ENCODE measurements around the gene MBTD1. TPM values are rescaled to one million over a fixed set of nuclear protein-coding genes. Genes with fewer than 3 reads are reported as not detected.

MBTD1 gene
- total and polyA plus RNA-seq, 9 of the 15 experiments (the other 6 are each of a cell fraction or from before 2014, with no cell fraction given), result 2.1 to 26.3 (median 13.3) TPM

DNA sequence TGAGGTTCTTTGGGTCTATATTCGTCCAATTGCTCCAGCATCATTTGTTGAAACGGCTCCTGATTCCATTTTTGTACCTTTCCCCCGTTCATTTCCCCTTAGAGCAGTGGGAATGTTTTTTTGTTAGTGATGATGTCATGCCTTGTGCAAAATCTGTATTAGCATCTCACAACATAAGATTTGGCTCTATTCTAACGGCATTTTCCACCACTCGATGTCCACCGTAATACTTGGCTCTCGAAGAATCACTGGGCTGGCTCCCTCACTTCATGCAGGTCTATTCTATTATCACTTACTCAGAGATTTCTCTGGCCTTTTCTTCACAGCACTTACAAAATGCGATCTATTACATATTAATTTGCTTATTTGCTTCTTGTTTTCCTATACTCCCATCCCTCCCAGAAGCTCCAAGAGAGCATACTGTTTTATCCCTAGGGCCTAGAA lies 107.1 kb downstream of the MBTD1 start:
- Histone ChIP-seq H3K36me3 (ENCODE audit: control insufficient read depth, insufficient read depth, low read length) (peaks cover 30% of the 10 kb centered on the region), H3K4me2 (ENCODE audit: insufficient read depth, low read length) (peak overlapping the region; percentile 80), H3K79me2 (ENCODE audit: control insufficient read depth, insufficient read depth, low read length) (peaks cover 45% of the 10 kb centered on the region), H3K9me3 (replicated peaks; ENCODE audit: control insufficient read depth, insufficient read depth, low read depth, low read length) (no peaks in the 10 kb centered on the region), H3K27ac (ENCODE audit: extremely low read depth, low read depth, low read length) (peak overlapping the region; percentile 84), H3K27me3 (ENCODE audit: control insufficient read depth in 2 of 2, insufficient read depth in 2 of 2, low read length in 2 of 2) (no peaks in the 10 kb centered on the region), H4K20me1 (replicated peaks; ENCODE audit: control insufficient read depth, insufficient read depth, low read length) (no peaks in the 10 kb centered on the region), H3K4me3 (peak overlapping the region; percentile 32), H3K4me1 (replicated peaks in 1 of 2; ENCODE audit: control insufficient read depth in 2 of 2, insufficient read depth in 2 of 2, low read length in 2 of 2) (peaks cover 5 to 15% of the 10 kb centered on the region in 2 experiments; a peak in 4 of 5 replicates), H3K9ac (ENCODE audit: insufficient read depth in 1 of 2, low read depth in 2 of 2, low read length in 2 of 2) (peak overlapping the region; percentile 46 to 76), H3K9me1 (ENCODE audit: control insufficient read depth, insufficient read depth, low read length) (no peaks in the 10 kb centered on the region), H2AFZ (ENCODE audit: low read depth, low read length) (peak overlapping the region; percentile 99)
- ATAC-seq (peak; percentile 3), FAIRE-seq (no peak), DNase-seq (ENCODE audit: extremely low read depth in 1 of 4, low spot score in 3 of 4) (no peak)
- in situ Hi-C loops (cut with MboI) (loop anchor here (10.0 kb wide), 1 partner anchor 288 kb away; the partner anchor contains the start of gene TOB1), intact Hi-C loops (cut with micrococcal nuclease) (loop anchor here (1.0 to 5.0 kb wide), 4 partner anchors 31 to 300 kb away; no protein-coding TSS in a partner anchor)
- CTCF ChIA-PET (ENCODE audit: low intra/inter-chr PET ratio), result interaction anchor here (0.7 to 2.4 kb wide), 5 partner anchors 14 to 152 kb away, joined by 3 to 31 read pairs (median 7); partner anchors contain the start of gene NME2
- BruUV-seq (replicated peaks), result TSS peak; percentile 70
- POLR2A ChIA-PET, result interaction anchor here (0.7 to 3.1 kb wide), 17 partner anchors 10 to 350 kb away, joined by 3 to 23 read pairs (median 5); partner anchors contain the start of gene SPAG9
- WGBS (ENCODE audit: insufficient coverage, low coverage, missing lambda C conversion rate), result 8% methylated on average over 8 of the region's 8 CpGs
- TF ChIP-seq NCOA2 (IDR thresholded peaks at IDR 0.05; ENCODE audit: partially characterized antibody in 2 of 2) (no peak), ARNT (IDR thresholded peaks at IDR 0.05) (peak in 1 of 2 experiments; percentile 1; a peak in 1 of 4 replicates), CREM (IDR thresholded peaks at IDR 0.05; ENCODE audit: low read depth) (0 out of 2 replicates have a peak, but pooled peaks have one; percentile 12), ZNF589 (CRISPR knock-in tag; IDR thresholded peaks at IDR 0.05; ENCODE audit: low read depth) (peak; percentile 67; the same call in 1 of the 2 replicates), GABPA (tag; conservative IDR thresholded peaks at IDR 0.05; ENCODE audit: low read depth) (peak; percentile 72; the same call in 1 of the 2 replicates), PPARD (CRISPR knock-in tag; IDR thresholded peaks at IDR 0.05) (no peak), ATF7 (IDR thresholded peaks at IDR 0.05) (peak; percentile 88; the same call in 1 of the 2 replicates), TCF7L2 (IDR thresholded peaks at IDR 0.05; ENCODE audit: low read depth, low read length) (no peak), ZNF592 (IDR thresholded peaks at IDR 0.05) (peak; percentile 52; the same call in 1 of the 2 replicates), FOXJ2 (tag; IDR thresholded peaks at IDR 0.05) (0 out of 2 replicates have a peak, but pooled peaks have one; percentile 48), ATF6 (CRISPR knock-in tag; IDR thresholded peaks at IDR 0.05) (0 out of 2 replicates have a peak, but pooled peaks have one; percentile 4), RBM34 (IDR thresholded peaks at IDR 0.05; ENCODE audit: borderline replicate concordance, insufficient read depth, low read length) (no peak), SMARCA5 (IDR thresholded peaks at IDR 0.05) (peak; percentile 56; the same call in 1 of the 2 replicates)
- TF ChIP-seq, protein P1, sequence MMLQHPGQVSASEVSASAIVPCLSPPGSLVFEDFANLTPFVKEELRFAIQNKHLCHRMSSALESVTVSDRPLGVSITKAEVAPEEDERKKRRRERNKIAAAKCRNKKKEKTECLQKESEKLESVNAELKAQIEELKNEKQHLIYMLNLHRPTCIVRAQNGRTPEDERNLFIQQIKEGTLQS (IDR thresholded peaks at IDR 0.05), result peak; percentile 96
- TF ChIP-seq, protein P1 (CRISPR knock-in tag; conservative IDR thresholded peaks at IDR 0.05), result no peak
